ENCODE data around the gene PPP2R2C. TPM values are rescaled to one million over a fixed set of nuclear protein-coding genes. Genes with fewer than 3 reads are reported as not detected.
A peak's percentile ranks its signal among the peaks of the same experiment; 100 is the strongest.

PPP2R2C gene
- total and polyA plus RNA-seq, 9 of the 15 experiments (the other 6 are each of a cell fraction or from before 2014, with no cell fraction given) = 0.04 to 0.06 TPM; not detected in 7

DNA sequence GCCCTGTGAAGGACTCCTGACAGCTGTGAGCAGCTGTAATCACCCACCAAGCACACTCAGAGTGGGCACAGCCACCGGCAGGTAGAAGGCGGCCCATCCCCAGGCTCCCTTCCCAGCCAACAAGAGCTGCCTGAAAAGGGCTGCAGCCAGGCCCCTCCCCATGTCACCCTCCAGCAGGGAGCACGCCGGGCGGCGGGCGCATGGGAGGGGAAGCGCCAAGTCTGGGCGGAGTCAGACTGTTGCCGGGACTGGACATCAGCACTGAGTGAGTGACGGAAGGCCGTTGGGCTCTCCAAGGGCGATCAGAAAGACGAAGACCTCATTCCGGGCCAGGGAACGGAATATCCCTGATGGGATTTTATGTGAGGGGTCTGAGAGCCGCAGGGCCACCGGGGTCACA, 82.1 kb downstream of the PPP2R2C start:
- H3K9ac ChIP-seq (ENCODE audit: insufficient read depth in 1 of 2, low read depth in 2 of 2, low read length in 2 of 2) = no peak overlapping the region
- DNase-seq (ENCODE audit: extremely low read depth in 1 of 4, low spot score in 3 of 4) (peak in 3 of 4 experiments; percentile 20 to 33 (median 31)), FAIRE-seq (no peak), ATAC-seq (peak; percentile 83)
- H4K20me1 ChIP-seq (replicated peaks; ENCODE audit: control insufficient read depth, insufficient read depth, low read length) = no peaks in the 10 kb centered on the region; the same call in 1 of the 2 replicates
- H3K27me3 ChIP-seq (ENCODE audit: control insufficient read depth in 2 of 2, insufficient read depth in 2 of 2, low read length in 2 of 2) = peaks cover 3 to 53% of the 10 kb centered on the region in 2 experiments; a peak in 3 of 5 replicates
- no peaks in the 10 kb centered on the region for H3K36me3 ChIP-seq (ENCODE audit: control insufficient read depth, insufficient read depth, low read length)
- BruUV-seq (replicated peaks) = no TSS peak
- no peaks in the 10 kb centered on the region for H3K9me3 ChIP-seq (replicated peaks; ENCODE audit: control insufficient read depth, insufficient read depth, low read depth, low read length)
- H2AFZ ChIP-seq (ENCODE audit: low read depth, low read length) = no peak overlapping the region
- POLR2A ChIA-PET = no interaction called here
- intact Hi-C loops (cut with micrococcal nuclease) (no loop called here), in situ Hi-C loops (cut with MboI) (no loop called here)
- no peaks in the 10 kb centered on the region for H3K79me2 ChIP-seq (ENCODE audit: control insufficient read depth, insufficient read depth, low read length)
- CTCF ChIA-PET (ENCODE audit: low intra/inter-chr PET ratio) = no interaction called here
- no peak overlapping the region for H3K4me3 ChIP-seq
- no peak overlapping the region for H3K4me2 ChIP-seq (ENCODE audit: insufficient read depth, low read length)
- 2% methylated on average over 18 of the region's 18 CpGs for WGBS (ENCODE audit: insufficient coverage, low coverage, missing lambda C conversion rate)
- TF ChIP-seq ZNF174 (CRISPR knock-in tag; IDR thresholded peaks at IDR 0.05) (no peak), ATF1 (CRISPR knock-in tag; IDR thresholded peaks at IDR 0.05) (no peak), ATF1 (tag; IDR thresholded peaks at IDR 0.05) (no peak), NUFIP1 (IDR thresholded peaks at IDR 0.05; ENCODE audit: partially characterized antibody) (no peak), XRCC3 (IDR thresholded peaks at IDR 0.05) (no peak), NRF1 (conservative IDR thresholded peaks at IDR 0.05 in 1 of 2, IDR thresholded peaks at IDR 0.05 in 1 of 2) (peak; percentile 29 to 40; a peak in 3 of 4 replicates), ZNF24 (IDR thresholded peaks at IDR 0.05) (no peak), BRD4 (IDR thresholded peaks at IDR 0.05) (no peak), ZC3H11A (IDR thresholded peaks at IDR 0.05; ENCODE audit: low read depth, low read length) (no peak)
- no peak overlapping the region for H3K27ac ChIP-seq (ENCODE audit: extremely low read depth, low read depth, low read length)
- H3K9me1 ChIP-seq (ENCODE audit: control insufficient read depth, insufficient read depth, low read length) = no peaks in the 10 kb centered on the region
- peaks cover 0 to 4% of the 10 kb centered on the region in 2 experiments; a peak in 2 of 5 replicates for H3K4me1 ChIP-seq (replicated peaks in 1 of 2; ENCODE audit: control insufficient read depth in 2 of 2, insufficient read depth in 2 of 2, low read length in 2 of 2)
